CD4-positive, alpha-beta T cell (primary cell): Measurements from ENCODE around the gene OCA2. TPM values are rescaled to one million over a fixed set of nuclear protein-coding genes. Genes with fewer than 3 reads are reported as not detected.

ENCODE experiments used
- ATAC-seq: fragments of 200-7000 bp; cut with Tn5 transposase; one replicate; pipeline ENCODE4 v1.10.0; 2022; ENCODE audit warnings: mild to moderate bottlenecking; ENCODE audit not compliant: poor library complexity
- CTCF ChIA-PET: fragments of 350-600 bp; sonication (Branson Sonifier 250); formaldehyde crosslinking; loops from one replicate; lab custom pipeline; 2021; ENCODE audit warnings: antibody characterized with exemption, inconsistent platforms; lab: Charles Lee
- POLR2A ChIA-PET: fragments of 350-600 bp; sonication (Branson Sonifier 250); formaldehyde crosslinking; loops from one replicate; lab custom pipeline; 2021; ENCODE audit warnings: antibody characterized with exemption, inconsistent platforms; lab: Charles Lee
- DNase-seq, 14 experiments: peaks; one replicate each; pipeline ENCODE4 v3.0.0-alpha.2; 2013 to 2020; ENCODE audit warnings: mixed read lengths in 2 of 14
- H3K27ac ChIP-seq, 2 donors: one replicate each; pipeline versions ENCODE4 v1.5.1 to v1.7.0; 2013; ENCODE audit warnings: low read length in 2 of 2, low read depth in 1 of 2, mild to moderate bottlenecking in 1 of 2
- H3K27me3 ChIP-seq, 2 experiments: 1 replicate in 1 of 2; 2 replicates in 1 of 2; pipeline versions ENCODE4 v1.6.1 to v1.7.0; 2013; ENCODE audit warnings: low read length in 2 of 2, control low read depth in 1 of 2, mild to moderate bottlenecking in 1 of 2, moderate library complexity in 1 of 2; ENCODE audit not compliant: insufficient read depth in 2 of 2, control insufficient read depth in 1 of 2
- H3K36me3 ChIP-seq: one replicate; pipeline ENCODE4 v1.6.1; 2013; ENCODE audit warnings: low read length, control low read depth; ENCODE audit not compliant: insufficient read depth
- H3K4me1 ChIP-seq: one replicate; pipeline ENCODE4 v1.6.1; 2013; ENCODE audit warnings: low read length, control low read depth; ENCODE audit not compliant: insufficient read depth
- H3K4me3 ChIP-seq: one replicate; pipeline ENCODE4 v1.5.1; 2013; ENCODE audit warnings: mild to moderate bottlenecking, low read length, moderate library complexity
- H3K9me3 ChIP-seq, 2 experiments: 1 replicate in 1 of 2; 2 replicates in 1 of 2; pipeline versions ENCODE4 v1.6.1 to v1.7.0; 2013; ENCODE audit warnings: low read length in 2 of 2, mild to moderate bottlenecking in 2 of 2, control low read depth in 1 of 2, moderate library complexity in 1 of 2; ENCODE audit not compliant: control insufficient read depth in 1 of 2, insufficient read depth in 1 of 2
- H3K27ac Mint-ChIP-seq: one replicate; pipeline ENCODE4 v1.8.0; 2020; ENCODE audit warnings: mixed read lengths
- H3K27me3 Mint-ChIP-seq: one replicate; pipeline ENCODE4 v1.8.0; 2021; ENCODE audit warnings: mixed read lengths
- H3K36me3 Mint-ChIP-seq: one replicate; pipeline ENCODE4 v1.8.0; 2021; ENCODE audit warnings: low read depth, mixed read lengths
- H3K4me1 Mint-ChIP-seq: one replicate; pipeline ENCODE4 v1.8.0; 2021; ENCODE audit warnings: low read depth, mixed read lengths
- H3K4me3 Mint-ChIP-seq: one replicate; pipeline ENCODE4 v1.8.0; 2020; ENCODE audit warnings: mild to moderate bottlenecking, mixed read lengths
- H3K9me3 Mint-ChIP-seq: one replicate; pipeline ENCODE4 v1.8.0; 2020; ENCODE audit warnings: mixed read lengths
- CTCF ChIP-seq: fragments of 200-600 bp; IDR thresholded peaks from one replicate; pipeline ENCODE4 v1.8.0; 2022; ENCODE audit warnings: antibody characterized with exemption, mild to moderate bottlenecking
- intact Hi-C, 2 experiments: fragments of 100-400 bp; cut with DNase I in 1 of 2; cut with micrococcal nuclease in 1 of 2; formaldehyde crosslinking; loops; one replicate each; pipeline versions ENCODE4 v1.15.1 to v1.9.0; 2023 to 2025; cut with DNase I, micrococcal nuclease
- total RNA-seq, 174 experiments: library from RNA in 2 of 174; stranded (reverse) in 2 of 174; gene quantifications; one replicate each; pipeline ENCODE4 v1.2.3 and lab custom pipeline; 2021 to 2026

Gene OCA2
- total RNA-seq, 2 experiments from 2014 or later = not detected

- no peak overlapping the region for H3K4me3 Mint-ChIP-seq
- H3K4me1 ChIP-seq = no peaks in the 10 kb centered on the region
- H3K27ac Mint-ChIP-seq = no peak overlapping the region
- no peak overlapping the region for H3K4me3 ChIP-seq
- H3K27ac ChIP-seq = no peak overlapping the region
- peaks cover 0 to 6% of the 10 kb centered on the region in 2 experiments for H3K9me3 ChIP-seq
- ChIA-PET POLR2A (no interaction called here), CTCF (no interaction called here)
- no peak for TF ChIP-seq CTCF
- no peaks in the 10 kb centered on the region for H3K9me3 Mint-ChIP-seq
- ATAC-seq (no peak), DNase-seq (no peak)
- H3K4me1 Mint-ChIP-seq = no peaks in the 10 kb centered on the region
- intact Hi-C loops = no loop called here
- peaks cover 6% of the 10 kb centered on the region for H3K27me3 Mint-ChIP-seq
- no peaks in the 10 kb centered on the region for H3K36me3 ChIP-seq
- H3K36me3 Mint-ChIP-seq = no peaks in the 10 kb centered on the region
- peaks cover 0 to 6% of the 10 kb centered on the region in 2 experiments for H3K27me3 ChIP-seq
Measured at GRCh38 chr15:28026764-28027713, 72.1 kb downstream of the OCA2 start.

GRCh38 chr15:28026221-28026620 is 72.9 kb downstream of the OCA2 start:
- Histone ChIP-seq H3K36me3 (no peaks in the 10 kb centered on the region), H3K4me3 (no peak overlapping the region), H3K4me1 (peaks cover 7% of the 10 kb centered on the region), H3K27ac (no peak overlapping the region), H3K27me3 (no peaks in the 10 kb centered on the region), H3K9me3 (peaks cover 0 to 6% of the 10 kb centered on the region in 2 experiments)
- ATAC-seq (no peak), DNase-seq (no peak)
- no peak overlapping the region for H3K27ac Mint-ChIP-seq
- H3K4me1 Mint-ChIP-seq = no peaks in the 10 kb centered on the region
- H3K4me3 Mint-ChIP-seq = no peak overlapping the region
- no peaks in the 10 kb centered on the region for H3K9me3 Mint-ChIP-seq
- POLR2A ChIA-PET = no interaction called here
- intact Hi-C loops = no loop called here
- no peak for TF ChIP-seq CTCF
- CTCF ChIA-PET = no interaction called here
- H3K36me3 Mint-ChIP-seq = no peaks in the 10 kb centered on the region
- peaks cover 4% of the 10 kb centered on the region for H3K27me3 Mint-ChIP-seq

- ChIA-PET POLR2A (no interaction called here), CTCF (no interaction called here)
- Mint-ChIP-seq H3K4me3 (no peak overlapping the region), H3K9me3 (no peaks in the 10 kb centered on the region), H3K27ac (no peak overlapping the region), H3K36me3 (no peaks in the 10 kb centered on the region), H3K27me3 (peaks cover 4% of the 10 kb centered on the region), H3K4me1 (no peaks in the 10 kb centered on the region)
- intact Hi-C loops = no loop called here
- DNase-seq = no peak
- Histone ChIP-seq H3K36me3 (no peaks in the 10 kb centered on the region), H3K27me3 (no peaks in the 10 kb centered on the region), H3K9me3 (peaks cover 0 to 6% of the 10 kb centered on the region in 2 experiments), H3K27ac (no peak overlapping the region), H3K4me1 (peaks cover 8% of the 10 kb centered on the region), H3K4me3 (no peak overlapping the region)
- TF ChIP-seq CTCF = no peak
- no peak for ATAC-seq
Measured at GRCh38 chr15:28025413-28025812, 73.7 kb downstream of the OCA2 start.
